Muscle of leg (tissue), 11 donors: Measurements from ENCODE around the gene PLCB1. TPM values are rescaled to one million over a fixed set of nuclear protein-coding genes. Genes with fewer than 3 reads are reported as not detected.
"Not testable (repeated sequence)": the region's sequence is repeated elsewhere in the genome, so short reads cannot be mapped to it uniquely, and the experiment has no call there.

ENCODE experiments used
- DNase-seq: peaks from one replicate; pipeline ENCODE4 v3.0.0; 2013
- H3K27ac ChIP-seq: one replicate; pipeline ENCODE4 v1.5.1; 2013; ENCODE audit warnings: mild to moderate bottlenecking, low read length, control low read depth
- H3K27me3 ChIP-seq: one replicate; pipeline ENCODE4 v1.6.1; 2013; ENCODE audit warnings: low read length; ENCODE audit not compliant: control insufficient read depth, insufficient read depth
- H3K36me3 ChIP-seq: one replicate; pipeline ENCODE4 v1.6.1; 2013; ENCODE audit warnings: low read length; ENCODE audit not compliant: control insufficient read depth, insufficient read depth
- H3K4me1 ChIP-seq: one replicate; pipeline ENCODE4 v1.6.1; 2013; ENCODE audit warnings: low read length; ENCODE audit not compliant: control insufficient read depth, insufficient read depth
- H3K4me3 ChIP-seq: one replicate; pipeline ENCODE4 v1.5.1; 2013; ENCODE audit warnings: low read length, control low read depth
- H3K9me3 ChIP-seq: replicated peaks from 2 replicates; pipeline ENCODE4 v1.6.1; 2013; ENCODE audit warnings: low read depth, low read length; ENCODE audit not compliant: control insufficient read depth
- WGBS: methylation state at CpG from one replicate; pipeline ENCODE4 v1.1.5; 2013; ENCODE audit warnings: missing lambda C conversion rate; ENCODE audit not compliant: insufficient coverage; 5-methylcytosine and 5-hydroxymethylcytosine counted together
- polyA plus RNA-seq, 8 donors: library from polyadenylated mRNA; unstranded; fragments of 120-200 nt; gene quantifications; one replicate each; pipeline versions ENCODE4 v1.2.1 to v1.2.3, GENCODE V29; 2013; ENCODE audit warnings: inconsistent platforms in 1 of 8, low replicate concordance in 1 of 8; ENCODE audit not compliant: insufficient read length in 8 of 8, insufficient read depth in 1 of 8
- total RNA-seq: library from RNA; stranded (reverse); fragments of 120-200 nt; gene quantifications from one replicate; pipeline ENCODE4 v1.2.4, GENCODE V29; 2013

Gene PLCB1
- total and polyA plus RNA-seq, 9 donors, result 6.8 to 14.3 (median 9.0) TPM

DNA sequence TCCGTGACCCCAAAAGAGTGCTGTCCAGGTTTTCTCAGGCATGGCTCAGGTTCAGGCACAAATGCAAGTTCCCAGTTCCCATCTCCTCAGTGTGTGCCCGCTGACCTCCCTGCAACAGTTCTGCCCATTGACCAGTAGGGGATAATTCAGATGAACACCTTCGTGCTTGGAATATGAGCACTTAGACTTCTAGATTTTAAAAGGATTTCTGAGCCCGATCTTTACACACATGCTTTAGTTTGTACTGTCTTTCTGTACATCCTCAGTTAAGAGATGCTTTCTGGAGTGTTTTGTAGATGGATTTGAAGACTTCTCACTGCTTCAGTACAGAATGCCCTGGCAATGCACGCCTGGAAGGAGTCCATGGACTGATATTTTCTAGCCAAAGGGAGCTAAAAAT, 697.2 kb downstream of the PLCB1 start:
- no peak for DNase-seq
- 90% methylated on average over 2 of the region's 5 CpGs for WGBS
- Histone ChIP-seq H3K36me3 (no peaks in the 10 kb centered on the region), H3K4me1 (no peaks in the 10 kb centered on the region), H3K9me3 (no peaks in the 10 kb centered on the region), H3K4me3 (no peak overlapping the region), H3K27ac (no peak overlapping the region), H3K27me3 (no peaks in the 10 kb centered on the region)

DNA sequence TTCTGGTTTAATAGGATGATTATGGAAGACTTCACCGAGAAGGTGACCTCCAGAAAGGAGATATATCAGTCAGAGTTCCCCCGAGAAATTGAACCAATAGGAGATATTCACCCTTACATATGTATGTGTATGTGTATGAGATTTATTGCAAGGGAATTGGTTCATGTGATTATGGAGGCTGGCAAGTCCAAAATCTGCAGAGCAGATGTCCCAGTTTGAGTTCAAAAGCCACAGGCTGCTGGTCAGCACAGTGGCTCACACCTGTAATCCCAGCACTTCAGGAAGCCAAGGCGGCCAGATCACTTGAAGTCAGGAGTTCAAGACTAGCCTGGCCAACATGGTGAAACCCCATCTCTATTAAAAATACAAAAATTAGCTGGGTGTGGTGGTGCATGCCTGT, 702.2 kb downstream of the PLCB1 start:
- WGBS, result no CpG with 5 or more reads among the region's 3 CpGs
- not testable (repeated sequence) for H3K4me3 ChIP-seq, H3K27ac ChIP-seq, DNase-seq, H3K4me1 ChIP-seq, H3K9me3 ChIP-seq, H3K27me3 ChIP-seq, H3K36me3 ChIP-seq

DNA sequence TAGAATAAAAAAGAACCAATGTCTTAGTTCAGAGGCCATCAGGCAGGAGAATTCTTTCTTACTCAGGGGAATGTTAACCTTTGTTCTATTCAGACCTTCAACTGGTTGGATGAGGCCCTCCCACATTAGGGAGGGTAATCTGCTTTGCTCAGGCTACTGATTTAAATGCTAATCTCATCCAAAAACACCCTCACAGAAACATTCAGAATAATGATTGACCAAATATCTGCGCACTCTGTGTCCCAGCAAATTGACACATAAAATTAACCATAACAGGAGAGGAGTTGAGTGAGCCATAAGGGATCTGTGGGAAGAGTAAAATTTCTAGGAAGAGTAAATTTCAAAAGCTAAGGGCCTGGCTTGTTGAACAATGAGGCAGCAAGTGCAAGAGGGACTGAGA, 702.8 kb downstream of the PLCB1 start:
- H3K36me3 ChIP-seq, result no peaks in the 10 kb centered on the region
- H3K9me3 ChIP-seq, result no peaks in the 10 kb centered on the region
- no CpG with 5 or more reads among the region's 1 CpG for WGBS
- H3K27ac ChIP-seq, result no peak overlapping the region
- no peaks in the 10 kb centered on the region for H3K27me3 ChIP-seq
- no peak overlapping the region for H3K4me3 ChIP-seq
- no peaks in the 10 kb centered on the region for H3K4me1 ChIP-seq
- no peak for DNase-seq

DNA sequence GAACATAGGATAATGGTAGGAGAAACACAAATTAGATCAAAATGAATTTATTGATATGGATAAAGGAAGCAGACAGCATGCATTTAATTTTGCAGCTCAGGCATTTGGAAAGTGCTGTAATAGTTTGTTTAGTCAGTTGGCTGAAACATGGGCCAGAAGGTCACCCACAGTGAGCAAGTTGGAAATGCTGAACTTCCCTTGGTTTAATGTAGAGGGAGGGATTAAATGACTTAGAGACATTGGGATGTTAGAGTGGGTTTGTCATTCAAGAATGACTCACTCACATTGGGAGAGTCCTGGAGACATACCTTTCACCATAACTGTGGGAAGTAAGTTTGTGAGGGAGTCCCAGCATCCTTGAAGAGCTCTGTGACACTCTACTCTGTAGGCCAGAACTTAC, 705.3 kb downstream of the PLCB1 start:
- no peaks in the 10 kb centered on the region for H3K9me3 ChIP-seq
- DNase-seq, result no peak

DNA sequence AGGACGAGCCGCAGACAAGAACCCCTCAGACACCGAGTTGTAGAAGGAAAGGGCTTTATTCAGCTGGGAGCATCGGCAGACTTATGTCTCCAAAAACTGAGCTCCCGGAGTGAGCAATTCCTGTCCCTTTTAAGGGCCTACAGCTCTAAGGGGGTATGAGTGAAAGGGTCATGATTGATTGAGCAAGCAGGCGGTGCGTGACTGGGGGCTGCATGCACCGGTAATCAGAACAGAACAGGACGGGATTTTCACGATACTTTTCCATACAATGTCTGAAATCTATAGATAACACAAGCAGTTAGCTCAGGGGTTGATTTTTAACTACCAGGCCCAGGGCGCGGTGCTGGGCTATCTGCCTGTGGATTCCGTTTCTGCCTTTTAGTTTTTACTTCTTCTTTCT, 710.5 kb downstream of the PLCB1 start:
- 88% methylated on average over 5 of the region's 13 CpGs for WGBS
- no peaks in the 10 kb centered on the region for H3K27me3 ChIP-seq
- H3K4me1 ChIP-seq, result no peaks in the 10 kb centered on the region
- no peaks in the 10 kb centered on the region for H3K9me3 ChIP-seq
- H3K36me3 ChIP-seq, result no peaks in the 10 kb centered on the region
- H3K27ac ChIP-seq, result no peak overlapping the region
- no peak for DNase-seq
- H3K4me3 ChIP-seq, result no peak overlapping the region

More for the DNA sequence above, 705.3 kb downstream of the PLCB1 start:
- Histone ChIP-seq H3K27ac (no peak overlapping the region), H3K27me3 (no peaks in the 10 kb centered on the region), H3K4me3 (no peak overlapping the region), H3K4me1 (no peaks in the 10 kb centered on the region), H3K36me3 (no peaks in the 10 kb centered on the region)

DNA sequence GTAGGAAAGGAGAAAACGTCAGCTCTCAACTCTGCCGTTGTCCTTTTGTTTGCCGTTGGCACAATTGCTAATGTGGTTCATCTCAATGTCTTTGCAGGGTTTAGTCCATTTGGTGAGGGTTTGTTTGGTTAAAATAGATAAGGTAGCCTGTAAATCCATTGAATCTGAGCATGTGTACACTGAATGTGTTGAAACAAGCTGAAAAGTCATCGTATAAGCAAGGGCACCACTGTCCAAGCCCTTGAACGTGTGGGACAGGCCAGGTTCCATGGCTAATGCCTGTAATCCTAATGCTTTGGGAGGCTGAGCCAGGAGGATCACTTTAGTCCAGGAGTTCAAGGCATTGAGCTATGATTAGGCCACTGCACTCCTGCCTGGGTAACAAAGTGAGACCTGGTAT, 712.1 kb downstream of the PLCB1 start:
- H3K4me3 ChIP-seq, result no peak overlapping the region
- no peaks in the 10 kb centered on the region for H3K4me1 ChIP-seq
- H3K9me3 ChIP-seq, result no peaks in the 10 kb centered on the region
- no peak for DNase-seq
- no peak overlapping the region for H3K27ac ChIP-seq
- H3K36me3 ChIP-seq, result no peaks in the 10 kb centered on the region
- H3K27me3 ChIP-seq, result no peaks in the 10 kb centered on the region
- 91% methylated on average over 5 of the region's 5 CpGs for WGBS

DNA sequence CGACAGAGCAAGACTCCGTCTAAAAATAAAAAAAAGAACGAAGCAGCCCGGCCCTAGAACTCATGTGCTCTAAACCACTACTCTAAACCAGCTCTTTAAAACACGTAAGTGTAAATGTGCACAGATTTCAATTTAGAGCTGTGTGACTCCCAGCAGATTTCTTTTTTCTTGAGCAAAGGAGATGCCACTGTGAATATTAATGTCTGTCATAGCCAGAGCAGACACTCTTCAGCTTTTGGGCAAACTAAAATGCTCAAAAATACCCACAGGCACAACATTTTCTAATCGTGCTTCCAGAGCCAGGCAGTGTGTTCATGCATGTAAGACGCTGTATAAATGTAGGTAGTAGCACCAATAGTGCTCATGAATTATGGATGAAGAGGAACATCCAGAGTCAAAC, 717.9 kb downstream of the PLCB1 start:
- Histone ChIP-seq H3K4me3 (no peak overlapping the region), H3K36me3 (no peaks in the 10 kb centered on the region), H3K27ac (no peak overlapping the region), H3K4me1 (peaks cover 7% of the 10 kb centered on the region), H3K27me3 (no peaks in the 10 kb centered on the region), H3K9me3 (no peaks in the 10 kb centered on the region)
- DNase-seq, result no peak
- no CpG with 5 or more reads among the region's 7 CpGs for WGBS

DNA sequence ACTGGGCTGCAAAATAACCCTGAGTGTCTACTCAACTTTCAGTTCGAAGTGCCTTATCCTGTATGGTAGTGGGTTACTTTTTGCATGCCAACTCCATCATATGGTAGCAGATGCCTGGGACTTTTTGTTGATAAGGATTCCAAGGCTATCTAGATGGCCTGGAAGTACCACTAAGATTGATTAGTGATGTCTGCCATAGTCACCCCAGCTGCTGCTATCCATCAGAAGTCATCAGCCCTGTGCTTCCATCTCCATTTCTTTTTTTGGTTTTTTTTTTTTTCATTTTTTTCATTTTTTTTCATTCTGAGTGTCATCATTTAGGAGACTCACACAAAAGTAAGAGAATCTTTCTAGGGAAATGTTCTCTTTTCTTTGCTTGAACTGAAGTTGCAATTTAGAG, 719.4 kb downstream of the PLCB1 start:
- no peaks in the 10 kb centered on the region for H3K36me3 ChIP-seq

DNA sequence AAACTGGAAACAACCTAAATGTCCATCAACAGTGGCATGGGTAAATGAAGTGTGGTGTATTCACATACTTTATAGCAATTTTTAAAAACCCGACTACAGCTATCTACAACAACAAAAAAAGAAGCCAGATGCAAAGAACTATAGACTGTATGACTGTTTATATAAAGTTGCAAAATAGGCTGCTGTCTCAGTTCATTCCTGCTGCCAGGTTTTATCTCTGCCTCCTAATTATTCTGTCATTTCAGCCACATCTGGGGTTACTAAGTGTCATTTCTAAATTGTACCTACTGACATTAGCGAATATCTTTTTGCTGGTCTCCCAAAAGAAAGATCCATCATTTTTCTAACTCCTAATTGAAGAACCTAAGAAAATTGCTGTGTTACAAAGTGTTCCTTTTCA, 719.9 kb downstream of the PLCB1 start:
- not testable (repeated sequence) for H3K4me1 ChIP-seq, H3K36me3 ChIP-seq, H3K27me3 ChIP-seq, DNase-seq, H3K9me3 ChIP-seq, H3K27ac ChIP-seq, H3K4me3 ChIP-seq
- 86% methylated on average over 1 of the region's 2 CpGs for WGBS

More for the DNA sequence above, 719.4 kb downstream of the PLCB1 start:
- H3K27me3 ChIP-seq, result no peaks in the 10 kb centered on the region
- peaks cover 7% of the 10 kb centered on the region for H3K4me1 ChIP-seq
- no peak overlapping the region for H3K4me3 ChIP-seq
- WGBS, result no CpG with 5 or more reads among the region's 1 CpG
- no peak overlapping the region for H3K27ac ChIP-seq
- no peak for DNase-seq
- no peaks in the 10 kb centered on the region for H3K9me3 ChIP-seq

DNA sequence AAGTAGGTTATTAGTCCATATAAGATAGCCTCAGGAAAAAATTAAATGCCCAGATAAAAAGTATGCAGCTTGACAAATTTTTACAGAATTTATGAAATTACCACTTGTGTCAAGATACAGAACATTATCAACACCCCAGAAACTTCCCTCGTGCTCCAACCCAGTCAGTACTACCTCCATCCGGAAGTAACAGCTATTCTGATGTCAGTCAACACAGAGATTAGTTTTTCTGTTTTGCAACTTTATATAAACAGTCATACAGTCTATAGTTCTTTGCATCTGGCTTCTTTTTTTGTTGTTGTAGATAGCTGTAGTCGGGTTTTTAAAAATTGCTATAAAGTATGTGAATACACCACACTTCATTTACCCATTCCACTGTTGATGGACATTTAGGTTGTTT, 721.1 kb downstream of the PLCB1 start:
- H3K4me3 ChIP-seq, H3K9me3 ChIP-seq, H3K36me3 ChIP-seq, H3K4me1 ChIP-seq, DNase-seq, H3K27me3 ChIP-seq, H3K27ac ChIP-seq: not testable (repeated sequence)
- 100% methylated on average over 1 of the region's 3 CpGs for WGBS

DNA sequence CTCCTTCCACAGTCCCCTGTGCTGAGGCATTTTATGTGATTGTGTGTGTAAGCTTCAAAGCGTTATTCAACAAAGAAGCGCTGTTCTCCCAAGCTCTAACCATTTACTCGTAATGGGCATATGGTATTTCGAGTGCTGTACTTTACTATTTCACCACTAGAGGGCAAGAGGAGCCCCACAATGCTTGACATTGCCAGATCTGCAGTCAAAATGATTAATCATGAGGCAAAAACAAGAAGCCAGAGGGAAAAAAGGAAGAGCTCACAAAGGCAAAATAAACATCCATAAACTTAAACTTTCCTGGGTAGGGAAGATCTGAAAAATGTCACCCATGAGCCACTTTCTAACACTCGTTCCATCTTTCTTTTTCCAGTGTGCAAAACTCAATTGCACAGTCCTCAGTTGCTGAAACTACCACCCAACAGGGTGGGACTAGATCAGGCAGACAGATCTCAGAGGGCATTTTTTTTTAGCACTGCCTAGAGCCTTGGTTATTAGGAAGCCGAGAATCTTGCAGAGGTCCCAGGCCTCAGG, 721.8 kb downstream of the PLCB1 start:
- WGBS, result 29% methylated on average over 1 of the region's 6 CpGs
- Histone ChIP-seq H3K4me3 (no peak overlapping the region), H3K27me3 (no peaks in the 10 kb centered on the region), H3K4me1 (peaks cover 7% of the 10 kb centered on the region), H3K9me3 (no peaks in the 10 kb centered on the region), H3K27ac (peak overlapping the region; percentile 72), H3K36me3 (no peaks in the 10 kb centered on the region)
- peak; percentile 91 for DNase-seq
